Type B pancreatic cell (in vitro differentiated cells): ENCODE data around the gene FIGNL1. TPM values are rescaled to one million over a fixed set of nuclear protein-coding genes. Genes with fewer than 3 reads are reported as not detected.
A peak's percentile ranks its signal among the peaks of the same experiment; 100 is the strongest.

ENCODE experiments used
- DNase-seq: peaks from one replicate; pipeline ENCODE4 v3.0.0; 2021; ENCODE audit warnings: mixed read lengths; ENCODE audit not compliant: unreplicated experiment; ENCODE audit errors: extremely low spot score
- H3K27ac Mint-ChIP-seq: 2 replicates; pipeline ENCODE4 v1.8.0; 2021; ENCODE audit warnings: mild to moderate bottlenecking, mixed read lengths
- H3K27me3 Mint-ChIP-seq: 2 replicates; pipeline ENCODE4 v1.8.0; 2021; ENCODE audit warnings: mixed read lengths
- H3K36me3 Mint-ChIP-seq: 2 replicates; pipeline ENCODE4 v1.8.0; 2021; ENCODE audit warnings: mixed read lengths
- H3K4me1 Mint-ChIP-seq: one replicate; pipeline ENCODE4 v1.8.0; 2021; ENCODE audit warnings: mixed read lengths; ENCODE audit not compliant: unreplicated experiment
- H3K4me3 Mint-ChIP-seq: 2 replicates; pipeline ENCODE4 v1.8.0; 2021; ENCODE audit warnings: mild to moderate bottlenecking, mixed read lengths
- H3K9me3 Mint-ChIP-seq: 2 replicates; pipeline ENCODE4 v1.8.0; 2021; ENCODE audit warnings: mixed read lengths
- CTCF ChIP-seq: fragments of 200-600 bp; sonication (generic); conservative IDR thresholded peaks from 2 replicates; pipeline ENCODE4 v1.5.0; 2021; ENCODE audit warnings: antibody characterized with exemption, mild to moderate bottlenecking
- total RNA-seq: library from RNA; stranded (reverse); gene quantifications from 2 replicates; pipeline ENCODE4 v1.2.1, GENCODE V29; 2021; ENCODE audit warnings: low replicate concordance

The FIGNL1 gene
- total RNA-seq, 1 donor from 2014 or later = 28.6 TPM

DNA sequence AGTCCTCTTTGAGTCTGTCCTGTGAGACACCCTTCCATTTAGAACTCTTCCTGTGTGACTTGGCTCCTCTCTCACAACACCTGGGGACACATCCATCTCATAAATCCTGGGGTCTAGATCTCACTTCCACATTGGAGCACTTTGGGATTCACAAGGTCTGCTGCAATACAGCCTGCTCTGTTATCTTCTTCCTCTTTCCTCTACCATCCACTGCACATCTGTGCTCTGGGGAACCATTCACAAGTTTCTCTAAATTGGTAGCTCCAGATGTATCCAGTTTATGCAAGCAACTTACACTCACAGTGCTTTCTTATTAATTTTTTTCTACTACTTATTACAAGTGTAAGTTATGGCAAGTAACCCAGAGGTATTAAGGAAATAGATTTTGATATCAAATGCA lies 5.5 kb upstream of the FIGNL1 start:
- Mint-ChIP-seq H3K4me1 (no peaks in the 10 kb centered on the region), H3K27me3 (peaks cover 19% of the 10 kb centered on the region), H3K4me3 (no peak overlapping the region), H3K36me3 (no peaks in the 10 kb centered on the region), H3K9me3 (peaks cover 5% of the 10 kb centered on the region), H3K27ac (no peak overlapping the region)
- TF ChIP-seq CTCF = no peak
- DNase-seq = no peak

DNA sequence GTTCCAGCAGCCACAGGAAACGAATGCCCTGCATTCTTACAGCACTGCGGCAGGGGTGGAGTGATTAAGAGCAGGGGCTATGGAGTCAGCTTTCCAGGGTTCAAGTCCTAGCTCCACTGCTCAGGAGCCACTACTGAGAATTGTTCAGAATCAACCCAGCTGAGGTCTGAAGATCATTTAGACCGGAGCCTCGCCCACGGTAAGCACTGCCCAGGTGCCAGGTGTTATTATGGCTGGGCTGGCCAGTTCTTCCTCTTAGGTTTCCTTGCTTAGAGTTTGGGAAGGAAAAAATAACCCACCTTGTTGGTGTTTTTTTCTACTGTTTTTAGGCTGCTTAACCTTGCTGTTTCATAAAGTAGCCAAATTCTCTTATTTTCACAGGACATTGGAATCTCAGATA lies 4.8 kb upstream of the FIGNL1 start:
- Mint-ChIP-seq H3K9me3 (peaks cover 5% of the 10 kb centered on the region), H3K4me1 (no peaks in the 10 kb centered on the region), H3K36me3 (no peaks in the 10 kb centered on the region), H3K27me3 (peaks cover 19% of the 10 kb centered on the region), H3K27ac (no peak overlapping the region), H3K4me3 (no peak overlapping the region)
- DNase-seq = no peak
- no peak for TF ChIP-seq CTCF

DNA sequence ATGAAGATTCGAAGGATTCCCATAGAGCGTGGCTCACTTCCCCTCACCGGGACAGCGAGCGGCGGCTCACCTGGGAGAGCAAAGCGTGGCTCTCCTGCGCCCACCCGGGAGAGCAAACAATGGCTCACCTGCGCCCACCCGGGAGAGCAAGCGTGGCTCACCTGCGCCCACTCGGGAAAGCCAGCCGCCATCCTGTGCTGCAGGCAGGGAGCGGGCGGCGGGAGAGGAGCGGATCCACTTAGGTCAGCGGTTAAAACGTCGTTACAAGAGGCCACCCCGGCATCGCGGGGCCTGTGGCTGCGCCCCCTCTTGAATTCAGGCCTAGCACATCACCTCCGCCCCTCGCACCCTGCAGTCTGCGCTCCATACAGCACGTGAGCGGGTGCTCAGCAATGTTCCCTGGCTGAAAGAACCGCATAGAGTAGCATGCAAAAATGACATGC lies 461 bp upstream of the FIGNL1 start:
- Mint-ChIP-seq H3K27ac (no peak overlapping the region), H3K36me3 (peaks cover 12% of the 10 kb centered on the region), H3K4me1 (peaks cover 9% of the 10 kb centered on the region), H3K4me3 (peak overlapping the region; percentile 91), H3K9me3 (no peaks in the 10 kb centered on the region), H3K27me3 (peaks cover 15% of the 10 kb centered on the region)
- TF ChIP-seq CTCF = no peak
- no peak for DNase-seq

GRCh38 chr7:50449501-50449880 lies 659 bp downstream of the FIGNL1 start:
- no peak for DNase-seq
- TF ChIP-seq CTCF = no peak
- Mint-ChIP-seq H3K27ac (no peak overlapping the region), H3K4me1 (peaks cover 9% of the 10 kb centered on the region), H3K27me3 (peaks cover 9% of the 10 kb centered on the region), H3K4me3 (peak overlapping the region; percentile 91), H3K36me3 (peaks cover 12% of the 10 kb centered on the region), H3K9me3 (no peaks in the 10 kb centered on the region)

DNA sequence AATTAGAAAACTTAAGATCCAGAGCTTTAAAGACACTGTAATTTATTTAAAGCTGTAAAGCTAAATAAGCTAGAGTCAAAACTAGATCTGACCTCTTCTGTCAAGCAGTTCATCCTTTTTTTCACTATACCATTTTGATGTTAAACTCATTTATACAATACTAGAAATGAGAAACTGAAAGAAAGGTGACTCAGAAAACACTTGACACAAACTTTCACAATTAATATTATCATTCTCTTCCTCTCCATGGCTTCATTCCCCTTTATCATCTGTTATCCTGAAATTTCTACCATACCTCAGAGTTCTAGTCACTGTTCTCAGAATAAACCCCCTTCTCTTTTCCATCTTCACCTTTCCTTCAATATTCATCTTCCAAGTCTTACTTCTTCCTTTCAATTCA lies 1.3 kb downstream of the FIGNL1 start:
- TF ChIP-seq CTCF = no peak
- peaks cover 15% of the 10 kb centered on the region for H3K36me3 Mint-ChIP-seq
- no peak for DNase-seq
- H3K27me3 Mint-ChIP-seq = peaks cover 7% of the 10 kb centered on the region
- no peak overlapping the region for H3K27ac Mint-ChIP-seq
- H3K4me1 Mint-ChIP-seq = peaks cover 9% of the 10 kb centered on the region
- H3K4me3 Mint-ChIP-seq = peak overlapping the region; percentile 91
- no peaks in the 10 kb centered on the region for H3K9me3 Mint-ChIP-seq

GRCh38 chr7:50446542-50446960 lies 3.6 kb downstream of the FIGNL1 start:
- peaks cover 19% of the 10 kb centered on the region for H3K36me3 Mint-ChIP-seq
- no peak for DNase-seq

More at GRCh38 chr7:50446542-50446960, 3.6 kb downstream of the FIGNL1 start:
- Mint-ChIP-seq H3K27me3 (no peaks in the 10 kb centered on the region), H3K27ac (no peak overlapping the region), H3K9me3 (no peaks in the 10 kb centered on the region), H3K4me3 (no peak overlapping the region), H3K4me1 (peaks cover 9% of the 10 kb centered on the region)
- no peak for TF ChIP-seq CTCF
